Measurements from ENCODE around the gene OTUD5.
A peak's percentile ranks its signal among the peaks of the same experiment; 100 is the strongest.
"Not testable (repeated sequence)": the region's sequence is repeated elsewhere in the genome, so short reads cannot be mapped to it uniquely, and the experiment has no call there.

The OTUD5 gene

GRCh38 chrX:48910926-48911411, 46.4 kb downstream of the OTUD5 start:
- peak in 1 of 2 donors; percentile 37 for DNase-seq

DNA sequence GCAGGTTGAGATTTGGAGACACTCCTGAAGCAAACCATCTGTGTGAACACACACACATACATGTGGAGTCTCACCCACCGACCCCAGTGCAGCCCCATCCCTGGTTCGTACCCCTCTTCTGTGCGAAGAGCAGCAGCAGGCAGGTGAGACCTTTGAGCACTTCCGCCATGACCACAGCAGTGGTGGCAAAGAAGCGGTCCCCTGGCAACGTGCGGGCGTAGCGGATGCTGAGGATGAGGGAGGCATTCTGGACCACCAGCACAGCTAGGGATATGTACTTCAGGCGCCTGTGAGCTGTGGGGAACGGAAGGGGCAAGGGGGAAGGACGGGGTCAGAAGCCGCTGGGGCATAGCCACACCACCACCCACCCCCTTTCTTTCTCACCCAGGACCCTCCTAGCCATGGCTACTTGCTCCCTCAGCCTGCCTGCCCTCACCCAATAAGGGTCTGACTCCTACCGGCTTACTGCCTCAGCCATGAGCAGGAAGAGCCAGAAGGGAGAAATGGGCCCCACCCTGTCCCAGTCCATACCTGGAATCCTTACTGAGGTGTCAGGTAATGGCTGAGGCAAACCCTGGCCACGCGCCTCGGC, 47.6 kb downstream of the OTUD5 start:
- DNase-seq, result peak in 1 of 2 donors; percentile 44

GRCh38 chrX:48908600-48908999, 48.8 kb downstream of the OTUD5 start:
- no peak for DNase-seq

- no peak for DNase-seq
These were observed 52.2 kb downstream of the OTUD5 start for GRCh38 chrX:48905090-48905790.

DNA sequence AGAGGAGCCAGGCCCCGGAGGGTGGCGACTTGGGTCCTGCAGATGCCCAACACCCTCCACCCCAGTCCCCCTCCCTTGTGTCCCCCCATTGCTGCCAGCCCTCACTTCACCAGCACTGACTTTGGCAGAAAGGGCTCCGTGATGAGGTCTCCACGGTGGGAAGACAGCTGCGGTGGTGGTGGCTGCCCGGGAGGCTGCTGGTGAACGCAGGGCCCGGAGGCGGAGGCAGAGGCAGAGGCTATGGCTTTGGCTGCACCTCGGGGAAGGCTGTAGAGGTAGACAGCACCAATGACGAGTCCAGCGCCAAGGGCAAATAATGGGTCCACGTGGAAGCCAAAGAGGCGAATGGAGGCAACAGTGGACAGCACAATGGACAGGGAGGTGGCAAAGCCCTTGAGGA, 52.8 kb downstream of the OTUD5 start:
- no peak for DNase-seq

GRCh38 chrX:48904180-48904579, 53.2 kb downstream of the OTUD5 start:
- no peak for DNase-seq

- DNase-seq, result no peak
These were observed 54.1 kb downstream of the OTUD5 start for GRCh38 chrX:48903290-48903689.

- DNase-seq, result no peak
These were observed 54.6 kb downstream of the OTUD5 start for GRCh38 chrX:48902776-48903175.

GRCh38 chrX:48902135-48902534, 55.3 kb downstream of the OTUD5 start:
- no peak for DNase-seq

DNA sequence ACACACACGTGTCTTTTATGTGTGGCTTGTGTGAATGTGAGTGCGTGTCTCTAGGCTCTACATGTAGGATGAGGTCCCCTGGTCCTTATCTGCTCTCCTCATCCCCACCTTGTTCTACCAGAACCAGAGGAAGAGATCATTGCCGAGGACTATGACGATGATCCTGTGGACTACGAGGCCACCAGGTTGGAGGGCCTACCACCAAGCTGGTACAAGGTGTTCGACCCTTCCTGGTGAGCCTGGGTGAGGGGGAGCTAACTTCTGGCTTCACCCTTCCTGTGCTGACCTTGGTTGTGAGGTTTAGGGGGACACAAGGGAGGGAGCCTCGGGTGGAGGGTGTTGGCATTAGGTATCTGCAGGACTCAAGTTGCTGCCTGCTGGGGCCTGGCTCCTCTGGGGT, 56.3 kb downstream of the OTUD5 start:
- DNase-seq, result no peak

DNA sequence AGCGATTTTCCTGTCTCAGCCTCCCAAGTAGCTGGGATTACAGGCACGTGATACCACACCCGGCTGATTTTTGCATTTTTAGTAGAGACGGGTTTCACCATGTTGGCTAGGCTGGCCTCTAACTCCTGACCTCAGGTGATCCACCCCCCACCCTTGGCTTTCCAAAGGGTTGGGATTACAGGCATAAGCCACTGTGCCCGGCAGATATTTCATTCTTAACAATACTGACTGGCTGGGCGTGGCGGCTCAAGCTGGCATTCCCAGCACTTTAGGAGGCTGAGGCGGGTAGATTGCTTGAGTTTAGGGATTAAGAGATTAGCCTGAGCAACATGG, 58.4 kb downstream of the OTUD5 start:
- no peak for DNase-seq

- peak; percentile 93 for DNase-seq
These were observed 59.6 kb downstream of the OTUD5 start, which contains the start of the genes PQBP1 and TIMM17B for GRCh38 chrX:48897625-48898306. TSS of gene PQBP1 (plus strand) at chrX:48897930. CDS start at chrX:48898510, 580 bp downstream. TSS of gene TIMM17B (minus strand) at chrX:48897768. CDS start at chrX:48897749, 19 bp downstream.

- DNase-seq, result peak; percentile 75 to 83
These were observed 60.2 kb downstream of the OTUD5 start for GRCh38 chrX:48897157-48897624.

DNA sequence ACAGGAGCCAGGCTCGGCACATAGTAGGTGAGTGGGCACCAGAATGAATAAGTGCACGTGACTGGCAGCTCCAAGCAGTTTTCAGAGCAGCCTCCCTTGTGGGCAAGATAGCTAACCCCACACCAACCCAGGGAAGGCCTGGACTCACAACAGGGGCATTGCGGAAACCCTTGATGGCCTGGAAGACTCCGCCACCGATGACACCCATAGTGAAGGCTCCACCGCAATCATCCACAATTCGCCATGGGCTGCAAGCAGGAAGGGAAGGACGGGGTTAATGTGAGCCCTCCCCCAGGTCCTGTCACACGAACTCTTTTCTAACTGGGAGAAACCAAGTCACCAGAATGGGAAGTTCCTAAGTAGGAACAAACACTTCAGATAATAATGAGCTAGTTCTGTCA, 60.8 kb downstream of the OTUD5 start:
- DNase-seq, result no peak

DNA sequence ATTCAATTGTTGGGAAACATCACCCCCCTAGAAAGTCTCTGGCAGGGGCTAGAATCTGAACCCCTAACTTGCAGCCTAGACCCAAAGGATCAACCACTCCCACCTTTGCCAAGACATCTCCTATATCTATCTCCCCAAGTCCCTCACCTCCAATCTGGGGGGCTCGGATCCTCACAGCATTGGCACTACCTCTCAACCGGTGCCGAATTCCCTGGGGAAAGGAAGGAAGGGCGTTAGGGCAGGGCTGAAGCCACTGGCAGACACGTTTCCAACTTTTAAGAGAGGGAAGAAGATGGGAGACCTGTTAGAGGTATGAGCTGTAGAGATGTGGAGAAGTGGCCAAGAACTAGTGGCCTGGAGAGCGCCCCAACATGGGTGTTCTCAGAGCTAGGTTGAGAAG, 62.5 kb downstream of the OTUD5 start:
- no peak for DNase-seq

DNA sequence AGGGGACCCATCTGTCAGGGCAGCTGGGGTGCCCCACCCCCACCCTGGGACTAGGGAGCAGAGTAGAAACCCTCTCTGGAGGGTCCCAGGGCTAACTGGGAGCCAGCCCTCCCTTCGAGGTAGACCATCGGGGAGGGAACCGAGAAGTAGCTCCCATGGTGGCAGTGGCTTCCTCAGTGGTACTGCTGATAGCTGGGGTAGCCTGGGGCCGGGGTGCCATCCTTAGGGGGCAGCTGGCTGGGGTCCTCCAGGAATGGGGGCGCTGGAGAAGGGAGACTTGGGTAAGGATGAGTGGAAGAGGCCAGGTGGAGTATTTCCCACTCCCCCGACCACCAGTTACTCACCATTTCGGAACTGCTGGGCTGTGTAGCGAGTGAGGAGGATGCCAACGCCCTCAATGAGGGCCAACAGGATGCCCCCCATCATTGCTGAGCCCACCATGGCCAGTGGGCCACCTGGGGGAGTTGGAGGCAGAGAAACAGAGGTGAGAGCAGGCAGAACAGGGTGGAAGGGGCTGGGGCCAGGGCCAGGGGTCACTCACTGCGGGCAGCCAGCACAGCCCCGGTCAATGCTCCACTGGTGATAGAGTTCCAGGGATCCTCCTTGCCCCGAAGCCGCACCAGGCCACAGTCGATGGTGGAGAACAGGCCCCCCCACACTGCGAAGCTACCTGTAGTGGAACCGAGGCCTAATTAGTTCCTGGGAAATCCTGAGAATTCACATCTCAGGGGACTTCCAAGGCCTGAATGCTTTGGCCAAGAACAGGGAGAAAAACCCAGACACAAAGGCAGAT, 63.7 kb downstream of the OTUD5 start:
- DNase-seq, result no peak

GRCh38 chrX:48892896-48893295, 64.5 kb downstream of the OTUD5 start:
- DNase-seq, result no peak

- peak; percentile 80 to 84 for DNase-seq
These were observed 65.8 kb downstream of the OTUD5 start for GRCh38 chrX:48891402-48892288.

- DNase-seq, result peak in 1 of 2 donors; percentile 31
These were observed 66.4 kb downstream of the OTUD5 start for GRCh38 chrX:48890934-48891401.

DNA sequence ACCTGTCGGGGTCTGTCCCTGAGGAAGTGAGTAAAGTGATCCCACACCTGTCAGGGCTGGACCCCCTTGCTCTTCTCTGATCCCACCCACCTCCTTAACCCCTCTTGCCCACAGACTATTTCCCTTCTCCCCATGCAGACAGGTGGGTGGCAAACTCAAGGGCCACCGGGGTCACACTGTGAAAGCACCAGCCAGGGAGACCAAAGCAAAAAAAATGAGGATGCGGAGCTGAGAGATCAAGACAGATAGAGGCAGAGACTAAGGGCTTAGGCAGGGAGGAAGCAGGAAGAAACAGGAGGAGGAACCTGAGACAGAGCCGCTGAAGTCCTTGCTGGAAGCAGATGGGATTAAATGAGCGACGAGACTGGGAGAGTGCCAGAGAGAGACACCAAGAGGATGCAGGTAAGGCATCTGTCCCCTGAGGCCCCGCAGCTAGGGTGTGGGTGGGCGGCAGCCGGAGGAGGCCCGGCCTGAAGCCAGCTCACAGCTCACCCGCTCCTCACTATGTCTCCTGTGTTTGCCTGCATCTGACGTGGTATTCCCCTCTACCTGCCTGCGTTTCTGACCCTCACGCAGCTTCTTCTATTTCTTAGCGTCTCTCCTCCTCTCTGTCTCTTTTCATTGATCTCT, 67.0 kb downstream of the OTUD5 start:
- DNase-seq, result no peak

DNA sequence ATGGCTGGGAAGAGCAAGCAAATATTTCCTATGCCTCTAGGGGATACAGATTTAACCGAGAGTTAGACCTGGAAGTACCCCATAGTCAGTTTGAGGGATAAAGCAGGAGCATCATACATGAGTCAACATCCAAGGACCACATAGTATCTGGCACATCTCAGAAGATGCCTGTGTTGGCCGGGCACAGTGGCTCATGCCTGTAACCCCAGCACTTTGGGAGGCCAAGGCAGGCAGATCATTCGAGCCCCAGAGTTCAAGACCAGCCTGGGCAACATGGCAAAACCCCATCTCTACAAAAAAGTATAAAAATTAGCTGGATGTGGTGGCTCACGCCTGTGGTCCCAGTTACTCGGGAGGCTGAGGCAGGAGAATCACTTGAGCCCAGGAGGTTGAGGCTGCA, 70.8 kb downstream of the OTUD5 start:
- DNase-seq, result not testable (repeated sequence)
